ENCODE measurements around the gene NSG2.

NSG2 gene

GRCh38 chr5:174106997-174107655 is 61.6 kb downstream of the NSG2 start:
- Histone ChIP-seq H3K36me3 (ENCODE audit: control insufficient read depth in 1 of 2, insufficient read depth in 2 of 2, low read length in 2 of 2) (no peaks in the 10 kb centered on the region), H3K4me1 (ENCODE audit: control insufficient read depth in 1 of 2, insufficient read depth in 2 of 2, low read length in 2 of 2) (no peaks in the 10 kb centered on the region), H3K9me3 (ENCODE audit: control insufficient read depth in 1 of 2, low read length in 2 of 2) (no peaks in the 10 kb centered on the region), H3K27ac (ENCODE audit: low read length) (no peak overlapping the region), H3K27me3 (ENCODE audit: low read depth, low read length) (no peaks in the 10 kb centered on the region), H3K4me3 (ENCODE audit: low read depth in 1 of 2, low read length in 2 of 2) (no peak overlapping the region)

- Histone ChIP-seq H3K36me3 (ENCODE audit: control insufficient read depth in 1 of 2, insufficient read depth in 2 of 2, low read length in 2 of 2) (no peaks in the 10 kb centered on the region), H3K4me1 (ENCODE audit: control insufficient read depth in 1 of 2, insufficient read depth in 2 of 2, low read length in 2 of 2) (no peaks in the 10 kb centered on the region), H3K9me3 (ENCODE audit: control insufficient read depth in 1 of 2, low read length in 2 of 2) (no peaks in the 10 kb centered on the region), H3K27ac (ENCODE audit: low read length) (no peak overlapping the region), H3K27me3 (ENCODE audit: low read depth, low read length) (no peaks in the 10 kb centered on the region), H3K4me3 (ENCODE audit: low read depth in 1 of 2, low read length in 2 of 2) (no peak overlapping the region)
Measured at GRCh38 chr5:174108745-174109144, 63.2 kb downstream of the NSG2 start.

GRCh38 chr5:174109698-174110260 is 64.3 kb downstream of the NSG2 start:
- no peaks in the 10 kb centered on the region for H3K4me1 ChIP-seq (ENCODE audit: control insufficient read depth in 1 of 2, insufficient read depth in 2 of 2, low read length in 2 of 2)
- no peak overlapping the region for H3K4me3 ChIP-seq (ENCODE audit: low read depth in 1 of 2, low read length in 2 of 2)
- no peaks in the 10 kb centered on the region for H3K27me3 ChIP-seq (ENCODE audit: low read depth, low read length)
- no peak overlapping the region for H3K27ac ChIP-seq (ENCODE audit: low read length)
- H3K9me3 ChIP-seq (ENCODE audit: control insufficient read depth in 1 of 2, low read length in 2 of 2): no peaks in the 10 kb centered on the region
- no peaks in the 10 kb centered on the region for H3K36me3 ChIP-seq (ENCODE audit: control insufficient read depth in 1 of 2, insufficient read depth in 2 of 2, low read length in 2 of 2)

GRCh38 chr5:174110310-174110709 is 64.8 kb downstream of the NSG2 start:
- Histone ChIP-seq H3K9me3 (ENCODE audit: control insufficient read depth in 1 of 2, low read length in 2 of 2) (no peaks in the 10 kb centered on the region), H3K27ac (ENCODE audit: low read length) (no peak overlapping the region), H3K4me1 (ENCODE audit: control insufficient read depth in 1 of 2, insufficient read depth in 2 of 2, low read length in 2 of 2) (no peaks in the 10 kb centered on the region), H3K4me3 (ENCODE audit: low read depth in 1 of 2, low read length in 2 of 2) (no peak overlapping the region), H3K36me3 (ENCODE audit: control insufficient read depth in 1 of 2, insufficient read depth in 2 of 2, low read length in 2 of 2) (no peaks in the 10 kb centered on the region), H3K27me3 (ENCODE audit: low read depth, low read length) (no peaks in the 10 kb centered on the region)

GRCh38 chr5:174111287-174111973 is 65.9 kb downstream of the NSG2 start:
- Histone ChIP-seq H3K9me3 (ENCODE audit: control insufficient read depth in 1 of 2, low read length in 2 of 2) (no peaks in the 10 kb centered on the region), H3K4me1 (ENCODE audit: control insufficient read depth in 1 of 2, insufficient read depth in 2 of 2, low read length in 2 of 2) (no peaks in the 10 kb centered on the region), H3K4me3 (ENCODE audit: low read depth in 1 of 2, low read length in 2 of 2) (no peak overlapping the region), H3K36me3 (ENCODE audit: control insufficient read depth in 1 of 2, insufficient read depth in 2 of 2, low read length in 2 of 2) (no peaks in the 10 kb centered on the region), H3K27me3 (ENCODE audit: low read depth, low read length) (no peaks in the 10 kb centered on the region), H3K27ac (ENCODE audit: low read length) (no peak overlapping the region)

GRCh38 chr5:174115226-174115625 is 69.7 kb downstream of the NSG2 start:
- no peaks in the 10 kb centered on the region for H3K36me3 ChIP-seq (ENCODE audit: control insufficient read depth in 1 of 2, insufficient read depth in 2 of 2, low read length in 2 of 2)
- peaks cover 0 to 4% of the 10 kb centered on the region in 2 donors for H3K4me1 ChIP-seq (ENCODE audit: control insufficient read depth in 1 of 2, insufficient read depth in 2 of 2, low read length in 2 of 2)
- H3K27ac ChIP-seq (ENCODE audit: low read length): no peak overlapping the region
- no peaks in the 10 kb centered on the region for H3K9me3 ChIP-seq (ENCODE audit: control insufficient read depth in 1 of 2, low read length in 2 of 2)
- H3K27me3 ChIP-seq (ENCODE audit: low read depth, low read length): no peaks in the 10 kb centered on the region
- H3K4me3 ChIP-seq (ENCODE audit: low read depth in 1 of 2, low read length in 2 of 2): no peak overlapping the region

- no peaks in the 10 kb centered on the region for H3K9me3 ChIP-seq (ENCODE audit: control insufficient read depth in 1 of 2, low read length in 2 of 2)
- no peak overlapping the region for H3K27ac ChIP-seq (ENCODE audit: low read length)
- no peaks in the 10 kb centered on the region for H3K27me3 ChIP-seq (ENCODE audit: low read depth, low read length)
- H3K4me1 ChIP-seq (ENCODE audit: control insufficient read depth in 1 of 2, insufficient read depth in 2 of 2, low read length in 2 of 2): peaks cover 0 to 11% of the 10 kb centered on the region in 2 donors
- no peaks in the 10 kb centered on the region for H3K36me3 ChIP-seq (ENCODE audit: control insufficient read depth in 1 of 2, insufficient read depth in 2 of 2, low read length in 2 of 2)
- H3K4me3 ChIP-seq (ENCODE audit: low read depth in 1 of 2, low read length in 2 of 2): no peak overlapping the region
Measured at GRCh38 chr5:174118823-174119467, 73.4 kb downstream of the NSG2 start.

- H3K36me3 ChIP-seq (ENCODE audit: control insufficient read depth in 1 of 2, insufficient read depth in 2 of 2, low read length in 2 of 2): no peaks in the 10 kb centered on the region
- no peak overlapping the region for H3K27ac ChIP-seq (ENCODE audit: low read length)
- no peaks in the 10 kb centered on the region for H3K9me3 ChIP-seq (ENCODE audit: control insufficient read depth in 1 of 2, low read length in 2 of 2)
- peaks cover 0 to 11% of the 10 kb centered on the region in 2 donors for H3K4me1 ChIP-seq (ENCODE audit: control insufficient read depth in 1 of 2, insufficient read depth in 2 of 2, low read length in 2 of 2)
- no peak overlapping the region for H3K4me3 ChIP-seq (ENCODE audit: low read depth in 1 of 2, low read length in 2 of 2)
- H3K27me3 ChIP-seq (ENCODE audit: low read depth, low read length): no peaks in the 10 kb centered on the region
Measured at GRCh38 chr5:174119468-174119881, 74.0 kb downstream of the NSG2 start.

- H3K4me3 ChIP-seq (ENCODE audit: low read depth in 1 of 2, low read length in 2 of 2): no peak overlapping the region
- H3K36me3 ChIP-seq (ENCODE audit: control insufficient read depth in 1 of 2, insufficient read depth in 2 of 2, low read length in 2 of 2): no peaks in the 10 kb centered on the region
- peaks cover 0 to 5% of the 10 kb centered on the region in 2 donors for H3K9me3 ChIP-seq (ENCODE audit: control insufficient read depth in 1 of 2, low read length in 2 of 2)
- no peaks in the 10 kb centered on the region for H3K27me3 ChIP-seq (ENCODE audit: low read depth, low read length)
- H3K27ac ChIP-seq (ENCODE audit: low read length): no peak overlapping the region
- peaks cover 0 to 11% of the 10 kb centered on the region in 2 donors for H3K4me1 ChIP-seq (ENCODE audit: control insufficient read depth in 1 of 2, insufficient read depth in 2 of 2, low read length in 2 of 2)
Measured at GRCh38 chr5:174120401-174121005, 75.0 kb downstream of the NSG2 start.

- Histone ChIP-seq H3K36me3 (ENCODE audit: control insufficient read depth in 1 of 2, insufficient read depth in 2 of 2, low read length in 2 of 2) (no peaks in the 10 kb centered on the region), H3K4me3 (ENCODE audit: low read depth in 1 of 2, low read length in 2 of 2) (no peak overlapping the region), H3K27me3 (ENCODE audit: low read depth, low read length) (no peaks in the 10 kb centered on the region), H3K27ac (ENCODE audit: low read length) (no peak overlapping the region), H3K4me1 (ENCODE audit: control insufficient read depth in 1 of 2, insufficient read depth in 2 of 2, low read length in 2 of 2) (no peaks in the 10 kb centered on the region), H3K9me3 (ENCODE audit: control insufficient read depth in 1 of 2, low read length in 2 of 2) (peaks cover 0 to 12% of the 10 kb centered on the region in 2 donors)
Measured at GRCh38 chr5:174134545-174134944, 89.0 kb downstream of the NSG2 start.

- H3K27me3 ChIP-seq (ENCODE audit: low read depth, low read length): no peaks in the 10 kb centered on the region
- H3K4me1 ChIP-seq (ENCODE audit: control insufficient read depth in 1 of 2, insufficient read depth in 2 of 2, low read length in 2 of 2): no peaks in the 10 kb centered on the region
- H3K9me3 ChIP-seq (ENCODE audit: control insufficient read depth in 1 of 2, low read length in 2 of 2): no peaks in the 10 kb centered on the region
- no peaks in the 10 kb centered on the region for H3K36me3 ChIP-seq (ENCODE audit: control insufficient read depth in 1 of 2, insufficient read depth in 2 of 2, low read length in 2 of 2)
- H3K27ac ChIP-seq (ENCODE audit: low read length): no peak overlapping the region
- H3K4me3 ChIP-seq (ENCODE audit: low read depth in 1 of 2, low read length in 2 of 2): no peak overlapping the region
Measured at GRCh38 chr5:174139623-174140022, 94.1 kb downstream of the NSG2 start.
